ENCODE results near the gene RET.

RET gene

DNA sequence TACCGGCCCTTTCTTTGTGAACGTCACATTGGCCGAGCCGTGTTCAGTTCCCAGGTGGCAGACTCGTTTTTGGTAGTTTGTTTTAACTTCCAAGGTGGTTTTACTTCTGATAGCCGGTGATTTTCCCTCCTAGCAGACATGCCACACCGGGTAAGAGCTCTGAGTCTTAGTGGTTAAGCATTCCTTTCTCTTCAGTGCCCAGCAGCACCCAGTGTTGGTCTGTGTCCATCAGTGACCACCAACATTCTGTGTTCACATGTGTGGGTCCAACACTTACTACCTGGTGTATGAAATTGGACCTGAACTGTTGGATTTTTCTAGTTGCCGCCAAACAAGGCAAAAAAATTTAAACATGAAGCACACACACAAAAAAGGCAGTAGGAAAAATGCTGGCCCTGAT, 51.5 kb downstream of the RET start:
- no peaks in the 10 kb centered on the region for H3K36me3 Mint-ChIP-seq (ENCODE audit: low read depth)
- no peaks in the 10 kb centered on the region for H3K27me3 Mint-ChIP-seq
- H3K4me1 Mint-ChIP-seq (ENCODE audit: low read depth) = peaks cover 34% of the 10 kb centered on the region
- no peak for DNase-seq
- H3K9me3 Mint-ChIP-seq = no peaks in the 10 kb centered on the region
- H3K27ac Mint-ChIP-seq = peak overlapping the region; percentile 31
- H3K4me3 Mint-ChIP-seq = no peak overlapping the region

DNA sequence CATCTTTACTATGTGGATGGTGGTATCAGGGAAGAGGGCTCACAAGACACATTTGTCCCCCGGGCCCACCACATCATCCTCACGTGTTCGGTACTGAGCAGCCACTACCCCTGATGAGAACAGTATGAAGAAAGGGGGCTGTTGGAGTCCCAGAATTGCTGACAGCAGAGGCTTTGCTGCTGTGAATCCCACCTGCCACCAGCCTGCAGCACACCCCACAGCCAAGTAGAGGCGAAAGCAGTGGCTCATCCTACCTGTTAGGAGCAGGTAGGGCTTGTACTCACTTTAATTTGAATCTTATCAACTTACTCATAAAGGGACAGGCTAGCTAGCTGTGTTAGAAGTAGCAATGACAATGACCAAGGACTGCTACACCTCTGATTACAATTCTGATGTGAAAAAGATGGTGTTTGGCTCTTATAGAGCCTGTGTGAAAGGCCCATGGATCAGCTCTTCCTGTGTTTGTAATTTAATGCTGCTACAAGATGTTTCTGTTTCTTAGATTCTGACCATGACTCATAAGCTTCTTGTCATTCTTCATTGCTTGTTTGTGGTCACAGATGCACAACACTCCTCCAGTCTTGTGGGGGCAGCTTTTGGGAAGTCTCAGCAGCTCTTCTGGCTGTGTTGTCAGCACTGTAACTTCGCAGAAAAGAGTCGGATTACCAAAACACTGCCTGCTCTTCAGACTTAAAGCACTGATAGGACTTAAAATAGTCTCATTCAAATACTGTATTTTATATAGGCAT, 52.3 kb downstream of the RET start:
- H3K27me3 Mint-ChIP-seq = no peaks in the 10 kb centered on the region
- H3K4me1 Mint-ChIP-seq (ENCODE audit: low read depth) = peaks cover 34% of the 10 kb centered on the region
- H3K9me3 Mint-ChIP-seq = no peaks in the 10 kb centered on the region
- no peaks in the 10 kb centered on the region for H3K36me3 Mint-ChIP-seq (ENCODE audit: low read depth)
- DNase-seq = no peak
- H3K4me3 Mint-ChIP-seq = no peak overlapping the region
- H3K27ac Mint-ChIP-seq = peak overlapping the region; percentile 76

DNA sequence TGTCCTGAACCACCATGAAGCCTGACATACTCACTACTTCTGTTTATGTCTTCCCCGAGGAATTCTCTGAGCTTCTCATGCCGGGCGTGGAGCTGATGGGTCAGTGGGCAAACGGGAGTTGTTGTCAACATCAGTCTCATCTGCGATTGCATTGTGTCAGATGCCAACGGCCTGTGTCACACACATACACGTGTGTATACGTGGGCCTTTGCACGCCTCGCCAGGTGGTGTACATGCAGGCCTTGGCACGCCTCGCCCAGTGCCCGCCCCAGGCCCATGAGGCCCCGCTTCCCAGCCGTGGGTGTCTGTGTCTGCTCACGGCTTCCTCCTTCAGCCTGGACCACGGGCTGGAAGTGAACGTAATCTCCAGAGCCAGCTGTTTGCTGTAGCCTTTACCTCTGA, 53.9 kb downstream of the RET start:
- Mint-ChIP-seq H3K9me3 (no peaks in the 10 kb centered on the region), H3K4me3 (no peak overlapping the region), H3K4me1 (ENCODE audit: low read depth) (peaks cover 36% of the 10 kb centered on the region), H3K36me3 (ENCODE audit: low read depth) (no peaks in the 10 kb centered on the region), H3K27me3 (no peaks in the 10 kb centered on the region), H3K27ac (no peak overlapping the region)
- no peak for DNase-seq

DNA sequence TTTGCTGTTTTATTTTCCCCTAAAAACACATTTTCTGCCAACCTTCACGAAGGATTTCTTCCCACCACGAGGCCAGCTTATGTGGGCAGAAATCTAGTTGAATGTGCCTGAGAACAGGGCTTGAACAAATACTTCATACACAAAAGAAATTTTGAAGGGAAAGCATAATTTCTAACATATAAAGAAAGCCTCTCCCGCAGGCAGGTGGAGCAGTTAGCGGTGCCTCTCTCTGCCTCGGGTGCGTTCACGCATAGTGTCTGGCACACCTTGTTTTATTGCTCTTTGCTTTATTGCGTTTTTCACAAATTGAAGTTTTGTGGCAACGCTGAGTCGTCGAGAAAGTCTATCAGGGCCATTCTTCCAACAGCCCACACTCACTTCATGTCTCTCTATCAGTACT, 54.4 kb downstream of the RET start:
- H3K27ac Mint-ChIP-seq = no peak overlapping the region
- H3K27me3 Mint-ChIP-seq = no peaks in the 10 kb centered on the region
- peaks cover 39% of the 10 kb centered on the region for H3K4me1 Mint-ChIP-seq (ENCODE audit: low read depth)
- H3K9me3 Mint-ChIP-seq = no peaks in the 10 kb centered on the region
- H3K36me3 Mint-ChIP-seq (ENCODE audit: low read depth) = no peaks in the 10 kb centered on the region
- no peak overlapping the region for H3K4me3 Mint-ChIP-seq
- no peak for DNase-seq

DNA sequence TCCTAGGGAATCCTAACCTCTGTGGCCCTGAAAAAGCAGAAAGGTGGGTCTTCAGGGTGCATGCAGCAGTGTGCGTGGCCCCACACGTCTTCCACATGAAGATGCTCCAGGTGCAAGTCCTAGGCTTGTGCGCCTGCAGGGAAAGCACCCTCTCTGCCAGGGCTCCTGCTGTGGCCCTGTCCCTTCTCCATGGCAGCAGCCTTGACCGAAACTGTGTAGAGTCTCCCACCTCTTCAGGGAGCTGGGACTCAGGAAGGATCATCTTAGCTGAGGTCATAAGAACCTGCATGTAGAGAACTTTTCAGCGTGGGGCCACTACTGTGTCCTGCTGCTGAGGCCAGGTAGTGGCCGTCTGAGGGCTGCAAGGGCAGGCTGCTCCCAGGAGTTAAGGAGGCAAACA, 55.0 kb downstream of the RET start:
- H3K36me3 Mint-ChIP-seq (ENCODE audit: low read depth) = no peaks in the 10 kb centered on the region
- no peak overlapping the region for H3K27ac Mint-ChIP-seq
- no peaks in the 10 kb centered on the region for H3K9me3 Mint-ChIP-seq
- DNase-seq = no peak
- H3K4me3 Mint-ChIP-seq = no peak overlapping the region
- H3K4me1 Mint-ChIP-seq (ENCODE audit: low read depth) = peaks cover 39% of the 10 kb centered on the region
- no peaks in the 10 kb centered on the region for H3K27me3 Mint-ChIP-seq

DNA sequence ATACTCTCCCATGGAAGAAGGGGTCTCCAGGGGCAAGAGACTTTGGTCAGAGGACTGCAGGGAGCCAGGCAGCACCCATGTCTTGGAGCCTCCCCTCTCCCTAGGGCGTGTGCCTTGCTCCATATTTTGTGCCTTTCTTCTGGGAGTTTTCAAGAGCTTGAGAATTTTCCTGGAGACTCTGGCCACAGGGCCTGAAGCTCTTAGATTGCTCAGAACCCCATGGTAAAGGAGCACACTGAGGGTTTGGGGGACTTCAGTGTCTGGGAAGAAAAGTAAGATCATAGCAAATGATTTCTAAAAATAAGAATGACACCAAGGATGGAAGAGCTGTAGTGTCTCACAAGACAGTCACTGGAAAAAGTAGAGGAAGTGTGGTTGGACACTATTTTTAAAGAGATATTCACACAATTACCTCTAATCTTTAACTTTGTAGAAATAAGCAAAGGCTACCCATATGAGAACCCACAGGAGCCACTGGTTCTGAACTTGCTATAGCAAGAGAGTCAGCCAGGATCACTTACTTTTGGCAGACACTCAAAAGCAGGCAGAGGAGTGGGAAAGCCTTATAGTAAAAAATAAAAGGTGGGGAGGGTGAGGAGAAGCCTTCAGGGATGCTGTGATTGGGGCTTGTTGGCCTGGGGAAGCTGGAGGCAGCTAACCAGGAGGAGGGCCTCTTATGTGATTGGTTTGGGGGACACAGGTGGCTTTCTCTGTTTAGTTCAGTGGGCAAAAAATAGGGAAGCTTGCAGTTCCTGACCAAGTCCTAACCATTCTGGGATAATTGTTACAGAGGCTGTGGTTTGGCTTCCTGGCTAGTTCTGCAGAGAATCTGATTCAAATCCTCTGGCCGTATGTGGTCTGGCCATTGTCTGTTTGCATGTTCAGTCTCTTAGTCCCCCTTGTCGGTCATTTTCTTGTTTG, 56.3 kb downstream of the RET start:
- H3K27me3 Mint-ChIP-seq = no peaks in the 10 kb centered on the region
- H3K4me3 Mint-ChIP-seq = no peak overlapping the region
- H3K36me3 Mint-ChIP-seq (ENCODE audit: low read depth) = peaks cover 2% of the 10 kb centered on the region
- no peak overlapping the region for H3K27ac Mint-ChIP-seq
- H3K9me3 Mint-ChIP-seq = no peaks in the 10 kb centered on the region
- DNase-seq = no peak
- H3K4me1 Mint-ChIP-seq (ENCODE audit: low read depth) = peaks cover 31% of the 10 kb centered on the region

DNA sequence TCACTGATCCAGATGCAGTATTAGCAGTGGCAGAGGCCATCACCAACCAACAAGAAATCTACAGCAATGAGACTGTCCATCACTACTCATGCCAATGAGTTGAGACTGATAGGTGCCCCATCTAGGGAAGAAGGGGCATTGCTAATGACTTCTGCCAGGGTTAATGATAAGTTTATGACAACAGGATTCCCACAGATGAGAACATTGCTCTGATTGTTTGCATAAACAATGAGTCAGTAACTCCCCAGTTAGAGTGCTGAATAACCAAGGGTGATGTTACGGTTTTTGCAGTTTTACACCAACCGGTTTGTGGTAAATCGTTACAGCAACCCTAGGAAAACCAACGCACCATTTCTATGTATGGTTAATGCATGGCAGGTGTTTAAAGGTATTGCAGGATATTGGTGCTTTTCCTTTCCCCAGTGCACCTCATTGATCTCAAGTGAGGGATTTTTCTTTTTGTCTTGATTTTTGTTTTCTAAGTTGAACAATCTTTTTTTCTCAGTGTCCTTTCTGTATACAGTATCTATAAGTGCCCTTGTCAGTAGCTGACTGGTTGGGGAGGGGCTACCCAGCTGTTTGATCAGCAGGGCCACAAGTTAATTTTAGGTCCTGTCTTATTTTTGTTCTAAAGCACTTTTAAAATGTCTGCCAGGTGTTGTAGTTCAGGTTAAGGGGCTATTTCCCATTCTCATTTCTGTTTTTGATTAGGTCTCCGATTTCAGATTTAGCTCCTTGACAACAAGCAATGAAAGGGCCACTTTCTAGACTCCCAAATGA, 57.4 kb downstream of the RET start:
- Mint-ChIP-seq H3K36me3 (ENCODE audit: low read depth) (peaks cover 10% of the 10 kb centered on the region), H3K27ac (no peak overlapping the region), H3K4me1 (ENCODE audit: low read depth) (peaks cover 24% of the 10 kb centered on the region), H3K9me3 (no peaks in the 10 kb centered on the region), H3K27me3 (no peaks in the 10 kb centered on the region), H3K4me3 (no peak overlapping the region)
- no peak for DNase-seq

DNA sequence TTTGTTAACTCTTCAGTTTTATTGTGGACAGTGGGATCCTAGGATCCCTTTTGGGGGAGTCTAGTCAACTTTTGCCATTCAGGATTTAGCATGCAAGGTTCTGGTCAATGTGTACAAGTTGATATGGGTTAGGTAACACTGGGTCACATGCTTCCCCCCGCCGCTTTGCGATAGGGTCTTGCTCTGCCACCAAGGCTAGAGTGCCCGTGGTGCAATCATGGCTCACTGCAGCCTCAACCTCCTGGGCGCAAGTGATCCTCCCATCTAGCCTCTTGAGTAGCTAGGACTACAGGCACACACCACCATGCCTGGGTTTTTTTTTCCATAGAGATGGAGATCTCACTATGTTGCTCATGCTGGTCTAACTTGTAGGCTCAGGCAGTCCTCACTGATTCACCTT, 58.2 kb downstream of the RET start:
- no peak overlapping the region for H3K4me3 Mint-ChIP-seq

DNA sequence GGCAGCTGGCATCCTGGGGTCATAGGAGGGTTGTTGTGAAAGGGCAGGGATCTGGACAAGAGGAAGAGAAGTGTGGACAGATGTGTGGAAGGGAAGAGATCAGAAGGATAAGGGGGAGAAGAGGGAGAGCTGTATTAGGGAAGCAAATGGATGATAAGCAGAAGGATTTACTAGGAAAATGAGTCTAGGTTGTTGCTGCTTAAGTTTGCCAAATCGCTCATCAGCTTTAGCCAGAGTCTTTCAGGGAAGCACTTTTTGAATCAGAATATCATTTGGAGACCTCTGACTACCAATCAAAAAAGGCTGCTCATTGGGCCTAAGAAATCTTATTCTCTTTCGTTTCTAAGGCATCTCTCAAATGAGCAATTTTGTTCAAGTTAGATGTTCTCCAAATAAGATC, 58.8 kb downstream of the RET start:
- H3K27ac Mint-ChIP-seq = no peak overlapping the region
- H3K4me3 Mint-ChIP-seq = no peak overlapping the region
- H3K9me3 Mint-ChIP-seq = no peaks in the 10 kb centered on the region
- no peaks in the 10 kb centered on the region for H3K27me3 Mint-ChIP-seq
- peaks cover 32% of the 10 kb centered on the region for H3K4me1 Mint-ChIP-seq (ENCODE audit: low read depth)
- H3K36me3 Mint-ChIP-seq (ENCODE audit: low read depth) = peaks cover 15% of the 10 kb centered on the region
- no peak for DNase-seq

More for the DNA sequence above, 58.2 kb downstream of the RET start:
- no peak overlapping the region for H3K27ac Mint-ChIP-seq
- peaks cover 13% of the 10 kb centered on the region for H3K36me3 Mint-ChIP-seq (ENCODE audit: low read depth)
- peaks cover 27% of the 10 kb centered on the region for H3K4me1 Mint-ChIP-seq (ENCODE audit: low read depth)
- no peaks in the 10 kb centered on the region for H3K27me3 Mint-ChIP-seq
- DNase-seq = no peak
- no peaks in the 10 kb centered on the region for H3K9me3 Mint-ChIP-seq

DNA sequence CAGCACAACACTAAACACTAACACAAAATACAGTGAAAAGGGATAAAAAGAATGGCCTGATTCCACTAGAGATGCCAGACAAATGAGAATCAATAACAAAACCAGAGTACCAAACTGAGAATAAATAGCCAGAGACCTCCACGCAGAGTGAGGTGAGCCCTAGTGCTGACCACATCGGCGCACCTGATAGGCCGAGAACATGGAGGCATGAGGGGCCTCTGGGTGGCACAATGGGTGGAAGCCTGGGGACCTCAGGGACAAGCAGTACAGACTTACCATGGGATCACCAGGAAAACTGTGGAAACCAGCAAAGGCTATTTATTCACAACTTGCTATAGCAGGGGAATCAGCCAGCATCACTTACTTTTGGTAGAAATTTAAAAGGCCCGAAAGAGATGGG, 59.6 kb downstream of the RET start:
- no peaks in the 10 kb centered on the region for H3K27me3 Mint-ChIP-seq
- peak overlapping the region; percentile 89 for H3K4me3 Mint-ChIP-seq
- H3K9me3 Mint-ChIP-seq = no peaks in the 10 kb centered on the region
- DNase-seq = no peak
- H3K36me3 Mint-ChIP-seq (ENCODE audit: low read depth) = peaks cover 17% of the 10 kb centered on the region
- peak overlapping the region; percentile 19 for H3K27ac Mint-ChIP-seq
- H3K4me1 Mint-ChIP-seq (ENCODE audit: low read depth) = peaks cover 38% of the 10 kb centered on the region

DNA sequence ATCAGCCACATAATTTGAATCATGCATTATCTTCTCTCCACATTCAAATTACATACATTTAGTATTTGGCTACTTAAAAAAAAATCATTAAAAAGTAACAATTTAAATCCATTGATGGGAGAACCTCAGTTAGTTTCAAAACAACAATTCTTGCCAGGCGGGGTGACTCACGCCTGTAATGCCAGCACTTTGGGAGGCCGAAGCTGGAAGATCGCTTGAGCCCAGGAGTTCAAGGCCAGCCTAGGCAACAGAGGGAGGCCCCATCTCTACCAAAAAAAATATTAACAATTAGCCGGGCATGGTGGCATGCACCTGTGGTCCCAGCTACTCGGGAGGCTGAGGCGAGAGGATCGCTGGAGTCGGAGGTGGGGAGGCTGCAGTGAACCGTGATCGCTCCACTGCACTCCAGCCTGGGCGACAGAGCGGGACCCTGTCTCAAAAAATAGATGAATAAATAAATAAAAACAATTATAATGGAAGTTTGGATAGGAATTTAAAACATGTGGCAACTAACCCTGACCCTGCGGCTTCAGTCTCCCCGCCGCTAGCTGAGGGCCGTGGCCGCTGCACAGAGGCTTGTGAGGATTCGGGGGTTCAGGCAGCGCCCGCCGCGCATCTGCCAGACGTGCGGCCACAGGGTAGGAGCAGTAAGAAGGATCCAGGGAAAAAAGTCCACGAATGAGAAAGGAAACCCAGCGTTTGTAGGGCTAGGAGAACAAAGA, 60.3 kb downstream of the RET start:
- peaks cover 42% of the 10 kb centered on the region for H3K4me1 Mint-ChIP-seq (ENCODE audit: low read depth)
- H3K27me3 Mint-ChIP-seq = no peaks in the 10 kb centered on the region
- peaks cover 17% of the 10 kb centered on the region for H3K36me3 Mint-ChIP-seq (ENCODE audit: low read depth)
- H3K27ac Mint-ChIP-seq = peak overlapping the region; percentile 95
- H3K9me3 Mint-ChIP-seq = no peaks in the 10 kb centered on the region
- DNase-seq = no peak
- H3K4me3 Mint-ChIP-seq = peak overlapping the region; percentile 89

DNA sequence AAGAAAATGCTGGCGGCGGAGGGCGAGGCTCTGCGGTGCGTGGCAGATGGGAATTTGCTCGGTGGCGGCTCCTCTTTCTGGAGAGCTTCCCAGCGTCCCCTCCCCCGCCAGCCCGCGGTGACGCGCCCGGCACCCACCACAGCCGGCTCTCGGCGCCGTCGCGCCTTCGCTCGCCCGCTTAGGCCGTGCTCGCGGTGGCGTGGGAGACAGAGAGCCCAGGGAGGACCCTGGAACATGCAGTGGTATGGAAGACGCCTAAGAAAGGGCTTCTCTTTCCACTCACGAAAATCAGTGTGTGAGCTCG, 60.8 kb downstream of the RET start:
- Mint-ChIP-seq H3K9me3 (no peaks in the 10 kb centered on the region), H3K4me1 (ENCODE audit: low read depth) (peaks cover 47% of the 10 kb centered on the region), H3K27ac (peak overlapping the region; percentile 95), H3K4me3 (peak overlapping the region; percentile 89), H3K27me3 (no peaks in the 10 kb centered on the region), H3K36me3 (ENCODE audit: low read depth) (peaks cover 17% of the 10 kb centered on the region)
- peak; percentile 65 for DNase-seq

DNA sequence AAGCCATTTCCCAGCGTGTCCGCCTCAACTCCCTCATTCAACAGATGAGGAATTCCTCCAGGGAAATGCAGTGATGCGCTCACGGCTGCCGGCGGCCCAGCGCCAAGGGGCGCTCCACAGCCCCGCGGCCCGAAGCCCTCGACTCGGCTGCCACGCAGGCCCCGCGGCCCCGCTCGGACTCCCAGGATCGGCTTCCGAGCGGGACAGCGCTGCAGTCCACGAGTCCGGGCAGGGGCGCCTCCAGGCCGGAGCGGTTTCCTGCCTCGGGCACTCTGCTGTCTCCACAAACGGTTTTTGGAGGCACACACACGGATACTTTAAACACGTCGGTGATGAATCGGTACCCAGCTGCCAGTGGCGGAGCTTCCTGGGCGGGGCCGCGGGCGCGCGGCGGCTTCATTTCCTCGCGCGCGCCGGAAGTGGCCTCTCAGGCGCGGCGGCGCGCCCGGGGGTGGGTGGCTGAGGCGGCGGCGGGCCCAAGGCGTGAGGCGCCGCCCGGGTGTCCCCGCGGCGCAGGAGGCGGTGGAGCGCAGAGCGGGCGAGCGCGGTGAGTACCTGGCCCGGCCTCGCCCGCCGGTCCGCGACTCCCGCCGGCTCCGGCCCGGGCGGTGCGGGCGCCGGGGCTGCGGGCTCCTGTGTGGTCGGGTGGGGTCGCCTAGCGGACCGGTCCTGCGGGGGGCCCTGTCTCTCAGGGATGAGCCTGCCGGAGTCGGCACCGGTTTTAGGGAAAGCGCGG, 61.3 kb downstream of the RET start, which contains the start of gene CSGALNACT2:
CSGALNACT2 (plus strand) TSS at position 425 of the 736 bp plus-strand sequence. CDS start 16,705 bp downstream, outside the sequence.
- H3K27me3 Mint-ChIP-seq = no peaks in the 10 kb centered on the region
- H3K36me3 Mint-ChIP-seq (ENCODE audit: low read depth) = peaks cover 17% of the 10 kb centered on the region
- H3K4me1 Mint-ChIP-seq (ENCODE audit: low read depth) = peaks cover 52% of the 10 kb centered on the region
- H3K9me3 Mint-ChIP-seq = no peaks in the 10 kb centered on the region
- H3K4me3 Mint-ChIP-seq = peak within 1 kb of the TSS; percentile 91
- peak; percentile 92 for DNase-seq
- peak within 1 kb of the TSS; percentile 97 for H3K27ac Mint-ChIP-seq
